ENCODE data around the gene CD160.
"Not testable (repeated sequence)": the region's sequence is repeated elsewhere in the genome, so short reads cannot be mapped to it uniquely, and the experiment has no call there.

CD160 gene

GRCh38 chr1:145719230-145720079 lies at the start of gene CD160:
TSS of gene CD160 (plus strand) at chr1:145719499. CDS start at chr1:145728328, 8,829 bp downstream.
- DNase-seq (ENCODE audit: low read depth, low spot score) = no peak

- not testable (repeated sequence) for DNase-seq (ENCODE audit: low read depth, low spot score)
Observed at GRCh38 chr1:145670995-145671745, 48.1 kb upstream of the CD160 start.

GRCh38 chr1:145673217-145673616 lies 46.1 kb upstream of the CD160 start:
- DNase-seq (ENCODE audit: low read depth, low spot score) = not testable (repeated sequence)

GRCh38 chr1:145684858-145685257 lies 34.4 kb upstream of the CD160 start:
- DNase-seq (ENCODE audit: low read depth, low spot score) = not testable (repeated sequence)

GRCh38 chr1:145686078-145686477 lies 33.2 kb upstream of the CD160 start:
- DNase-seq (ENCODE audit: low read depth, low spot score) = not testable (repeated sequence)

GRCh38 chr1:145688328-145688727 lies 31.0 kb upstream of the CD160 start:
- DNase-seq (ENCODE audit: low read depth, low spot score) = no peak

- no peak for DNase-seq (ENCODE audit: low read depth, low spot score)
Observed at GRCh38 chr1:145688924-145689323, 30.4 kb upstream of the CD160 start.

GRCh38 chr1:145689922-145690321 lies 29.4 kb upstream of the CD160 start:
- no peak for DNase-seq (ENCODE audit: low read depth, low spot score)

GRCh38 chr1:145690587-145691558 lies 28.4 kb upstream of the CD160 start:
- peak; percentile 84 for DNase-seq (ENCODE audit: low read depth, low spot score)

- no peak for DNase-seq (ENCODE audit: low read depth, low spot score)
Observed at GRCh38 chr1:145692785-145693443, 26.4 kb upstream of the CD160 start.

GRCh38 chr1:145695821-145696629 lies 23.3 kb upstream of the CD160 start:
- no peak for DNase-seq (ENCODE audit: low read depth, low spot score)

- no peak for DNase-seq (ENCODE audit: low read depth, low spot score)
Observed at GRCh38 chr1:145696630-145696960, 22.7 kb upstream of the CD160 start.

GRCh38 chr1:145701306-145701862 lies 17.9 kb upstream of the CD160 start:
- DNase-seq (ENCODE audit: low read depth, low spot score) = no peak

- no peak for DNase-seq (ENCODE audit: low read depth, low spot score)
Observed at GRCh38 chr1:145702052-145702451, 17.2 kb upstream of the CD160 start.

GRCh38 chr1:145702826-145703225 lies 16.5 kb upstream of the CD160 start:
- DNase-seq (ENCODE audit: low read depth, low spot score) = no peak

- no peak for DNase-seq (ENCODE audit: low read depth, low spot score)
Observed at GRCh38 chr1:145705622-145706021, 13.7 kb upstream of the CD160 start.

GRCh38 chr1:145706086-145706664 lies 13.1 kb upstream of the CD160 start:
- no peak for DNase-seq (ENCODE audit: low read depth, low spot score)

- no peak for DNase-seq (ENCODE audit: low read depth, low spot score)
Observed at GRCh38 chr1:145707183-145707867, 12.0 kb upstream of the CD160 start, which contains the start of gene PDZK1. TSS of gene PDZK1 (minus strand) at chr1:145707368. CDS start at chr1:145688021, 19,347 bp downstream.

GRCh38 chr1:145708063-145708462 lies 11.2 kb upstream of the CD160 start:
- no peak for DNase-seq (ENCODE audit: low read depth, low spot score)

Data from smooth muscle cell of the brain vasculature (primary cell).